Stimulated activated CD8-positive, alpha-beta memory T cell treated with anti-CD3 and anti-CD28 coated beads, Interleukin-7, amount 100 ng/mL, for 24 hours (primary cell): ENCODE data around the gene PCYOX1L.
"Not testable (repeated sequence)": the region's sequence is repeated elsewhere in the genome, so short reads cannot be mapped to it uniquely, and the experiment has no call there.

ENCODE experiments used
- DNase-seq: peaks from one replicate; pipeline ENCODE4 v3.0.0-alpha.2; 2020; ENCODE audit warnings: low read depth

PCYOX1L gene

DNA sequence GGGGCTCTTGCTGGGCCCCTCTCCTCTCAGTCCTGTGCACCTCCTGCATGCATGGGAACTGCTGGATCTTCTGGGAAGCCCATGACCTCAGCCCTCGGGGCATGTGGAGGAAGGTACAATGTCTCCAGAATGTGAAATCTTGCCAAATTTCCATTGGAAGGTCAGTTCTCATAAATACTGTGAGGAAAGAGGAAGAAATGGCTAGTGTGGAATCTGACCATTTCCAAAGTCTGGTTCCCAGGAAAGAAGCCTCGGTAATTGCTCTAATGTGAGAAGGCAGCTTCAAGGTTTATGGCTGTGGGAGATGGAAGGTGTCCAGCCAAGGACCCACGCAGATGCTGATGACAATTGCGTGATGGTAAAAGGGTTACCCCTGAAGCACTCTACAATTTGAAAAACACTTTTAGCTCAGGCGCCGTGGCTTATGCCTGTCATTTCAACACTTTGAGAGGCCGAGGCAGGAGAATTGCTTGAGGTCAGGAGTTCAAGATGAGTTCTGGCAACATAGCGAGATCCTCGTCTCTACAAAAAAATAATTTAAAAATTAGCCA lies 29.3 kb downstream of the PCYOX1L start:
- no peak for DNase-seq

DNA sequence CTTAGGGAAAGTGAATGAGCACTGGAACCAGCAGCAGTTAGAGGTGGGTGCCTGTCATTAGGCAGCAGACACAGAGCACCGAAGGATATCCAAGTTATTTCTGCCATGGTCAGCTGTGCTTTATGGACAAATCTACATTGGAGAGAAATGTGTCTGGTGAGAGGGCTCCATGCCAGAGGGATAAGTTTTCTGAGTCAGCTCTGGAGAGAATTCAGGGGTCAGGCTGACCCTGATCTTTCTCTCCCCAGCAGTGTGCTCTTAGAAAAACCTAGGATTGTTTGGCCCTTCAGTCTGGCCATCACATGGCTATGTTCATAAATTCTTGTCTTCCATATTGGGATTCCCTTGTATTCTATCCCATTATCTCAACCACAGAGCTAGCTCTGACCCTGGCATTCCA lies 30.1 kb downstream of the PCYOX1L start:
- no peak for DNase-seq

DNA sequence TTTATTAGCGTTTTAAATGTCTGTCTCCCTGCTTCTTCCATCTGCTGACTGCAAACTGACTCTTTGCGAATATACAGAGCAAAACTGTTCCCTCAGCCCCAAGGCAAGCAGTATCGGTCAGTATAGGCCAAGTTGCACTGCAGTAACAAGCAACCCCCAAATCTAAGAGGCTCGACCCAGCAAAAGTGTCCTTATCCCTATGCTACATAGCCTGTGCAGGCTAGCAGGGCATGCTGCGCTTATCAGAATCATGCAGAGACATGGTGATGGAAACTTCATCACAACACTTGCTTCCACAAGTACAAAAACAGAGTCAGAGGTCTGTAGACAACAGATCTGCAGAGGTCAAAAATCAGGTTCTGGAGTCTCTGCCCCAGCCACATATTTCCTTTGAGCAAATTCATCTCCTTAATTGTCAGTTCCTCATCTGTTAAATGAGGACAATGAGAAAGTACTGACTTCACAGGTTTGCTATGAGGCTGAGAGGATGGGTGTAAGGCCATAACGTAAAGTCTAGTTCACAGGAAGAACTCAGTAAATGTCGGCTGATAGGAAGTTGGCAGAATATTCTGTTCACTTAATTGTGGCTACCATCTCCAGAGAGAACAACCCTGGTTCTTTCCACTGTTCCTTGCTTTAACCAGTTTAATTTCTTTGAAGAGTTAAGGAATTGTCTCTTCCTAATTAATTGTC lies 30.8 kb downstream of the PCYOX1L start:
- no peak for DNase-seq

DNA sequence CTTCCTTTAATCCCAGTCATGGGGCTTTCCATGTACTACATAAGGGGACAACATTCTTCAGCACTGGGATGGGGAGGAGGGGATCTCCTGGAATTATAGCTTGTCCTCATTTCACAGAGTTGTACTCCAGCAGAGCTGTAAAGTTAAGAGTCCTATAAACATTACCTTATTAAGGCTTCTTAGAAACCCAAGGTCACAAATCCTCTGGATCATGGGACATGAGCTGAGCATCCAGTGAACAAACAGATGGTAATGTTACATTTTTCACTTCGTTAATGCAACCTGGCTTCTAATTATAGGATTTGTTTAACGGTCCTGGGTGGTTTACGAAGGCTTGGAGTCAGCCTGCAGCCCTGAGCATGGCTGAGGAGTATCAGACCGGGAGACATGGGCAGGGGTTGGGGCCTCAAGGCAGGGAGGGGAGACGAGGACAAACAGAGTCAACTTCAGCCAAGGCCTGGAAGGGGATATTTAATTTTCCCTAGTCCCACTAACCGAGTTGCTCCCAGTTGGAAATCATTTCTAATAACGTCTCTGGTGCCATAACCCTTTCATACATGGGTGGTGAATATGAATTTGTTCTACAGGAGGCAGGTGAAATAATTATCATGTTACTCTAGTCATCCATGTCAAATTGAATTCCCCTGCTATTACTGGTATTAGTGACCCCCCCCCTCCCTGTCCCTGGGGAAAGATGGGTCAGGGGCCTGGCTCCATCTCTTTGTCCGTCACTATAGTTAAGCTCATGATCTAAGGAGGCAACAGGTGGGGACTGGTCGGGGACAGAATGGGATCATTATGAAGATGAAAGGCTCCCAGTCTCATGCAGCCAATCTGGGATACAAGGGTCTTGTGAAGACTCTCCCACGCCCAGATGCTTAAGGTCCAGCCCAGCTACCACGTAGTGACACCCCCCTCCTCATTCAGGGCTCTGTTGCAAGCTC lies 32.0 kb downstream of the PCYOX1L start:
- DNase-seq: no peak

DNA sequence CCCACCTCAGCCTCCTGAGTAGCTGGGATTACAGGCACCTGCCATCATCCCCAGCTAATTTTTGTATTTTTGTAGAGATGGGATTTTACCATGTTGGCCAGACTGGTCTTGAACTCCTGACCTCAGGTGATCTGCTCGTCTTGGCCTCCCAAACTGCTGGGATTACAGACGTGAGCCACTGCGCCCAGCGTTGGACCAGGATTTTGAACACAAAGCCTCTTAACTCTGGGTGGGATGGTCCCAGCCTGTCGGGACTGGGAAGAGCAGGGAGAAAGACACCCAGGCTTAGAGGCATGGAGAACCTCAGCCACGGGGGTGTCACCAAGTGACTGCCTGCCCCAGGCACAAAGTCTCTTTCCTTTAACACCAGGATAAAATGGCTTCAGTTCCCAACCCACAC lies 33.2 kb downstream of the PCYOX1L start:
- not testable (repeated sequence) for DNase-seq

DNA sequence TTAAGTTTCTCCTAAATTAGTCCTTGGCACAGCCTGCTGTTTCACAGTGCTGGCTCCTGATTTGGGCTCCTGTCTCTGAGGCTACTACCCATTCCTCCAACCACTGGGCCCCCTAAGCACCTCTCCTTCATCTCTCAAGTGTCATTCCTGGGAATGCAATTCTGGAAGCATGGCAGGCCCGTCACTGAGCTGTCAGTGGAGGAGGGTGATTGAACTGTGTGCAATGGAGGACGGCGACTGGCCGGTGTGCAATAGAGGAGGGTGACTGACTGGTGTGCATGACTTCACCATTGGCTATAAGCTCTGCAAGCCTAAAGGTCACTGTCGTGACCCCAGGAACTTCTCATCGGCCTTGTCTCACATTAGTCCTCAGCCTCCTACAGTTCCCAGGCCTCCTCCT lies 33.7 kb downstream of the PCYOX1L start:
- DNase-seq: no peak

DNA sequence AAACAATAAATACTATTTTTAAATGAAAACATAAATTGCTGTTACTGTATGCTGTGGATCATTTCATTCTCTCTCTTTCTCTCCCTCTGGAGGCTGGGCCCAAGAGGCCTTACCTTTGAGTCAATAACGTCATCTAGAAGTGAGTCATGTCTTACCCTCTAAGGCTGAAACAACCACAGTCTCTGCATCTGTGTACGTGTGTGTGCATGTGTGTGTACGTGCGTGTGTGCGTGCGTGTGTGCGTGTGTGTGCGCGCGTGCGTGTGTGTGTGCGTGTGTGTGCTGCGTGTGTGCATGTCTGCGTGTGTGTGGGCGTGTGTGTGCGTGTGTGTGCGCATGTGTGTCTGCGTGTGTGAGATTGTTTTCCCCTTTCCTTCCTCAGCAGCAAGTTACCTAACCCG lies 34.9 kb downstream of the PCYOX1L start:
- no peak for DNase-seq

DNA sequence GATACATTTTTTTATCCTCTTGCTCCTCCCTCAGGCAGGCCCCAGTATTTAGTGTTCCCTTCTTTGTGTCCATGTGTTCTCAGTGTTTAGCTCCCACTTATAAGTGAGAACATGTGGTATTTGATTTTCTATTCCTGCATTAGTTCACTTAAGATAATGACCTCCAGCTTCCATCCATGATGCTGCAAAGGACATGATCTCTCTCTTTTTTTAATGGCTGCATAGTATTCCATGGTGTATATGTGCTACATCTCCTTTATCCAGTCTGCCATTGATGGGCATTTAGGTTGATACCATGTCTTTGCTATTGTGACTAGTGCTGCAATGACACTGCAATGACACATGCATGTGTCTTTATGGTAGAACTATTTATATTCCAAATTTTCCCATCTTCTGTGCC lies 37.1 kb downstream of the PCYOX1L start:
- DNase-seq: not testable (repeated sequence)

DNA sequence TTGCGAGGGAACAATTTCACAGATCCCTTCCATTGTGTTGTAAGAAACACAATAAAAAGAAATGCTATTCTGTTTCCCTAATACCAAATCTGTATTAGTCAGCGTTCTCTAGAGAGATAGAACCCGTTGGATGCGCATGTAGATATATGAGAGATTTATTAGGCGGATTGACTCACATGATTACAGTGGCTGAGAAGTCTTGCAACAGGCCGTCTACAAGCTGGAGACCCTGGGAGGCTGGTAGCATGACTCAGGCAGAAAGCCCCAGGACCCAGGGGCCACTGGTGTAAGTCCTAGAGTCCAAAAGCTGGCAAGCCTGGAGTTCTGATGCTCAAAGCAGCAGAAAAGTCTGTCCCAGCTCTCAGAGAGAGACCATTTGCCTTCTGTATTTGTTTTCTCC lies 39.7 kb downstream of the PCYOX1L start:
- DNase-seq: no peak

DNA sequence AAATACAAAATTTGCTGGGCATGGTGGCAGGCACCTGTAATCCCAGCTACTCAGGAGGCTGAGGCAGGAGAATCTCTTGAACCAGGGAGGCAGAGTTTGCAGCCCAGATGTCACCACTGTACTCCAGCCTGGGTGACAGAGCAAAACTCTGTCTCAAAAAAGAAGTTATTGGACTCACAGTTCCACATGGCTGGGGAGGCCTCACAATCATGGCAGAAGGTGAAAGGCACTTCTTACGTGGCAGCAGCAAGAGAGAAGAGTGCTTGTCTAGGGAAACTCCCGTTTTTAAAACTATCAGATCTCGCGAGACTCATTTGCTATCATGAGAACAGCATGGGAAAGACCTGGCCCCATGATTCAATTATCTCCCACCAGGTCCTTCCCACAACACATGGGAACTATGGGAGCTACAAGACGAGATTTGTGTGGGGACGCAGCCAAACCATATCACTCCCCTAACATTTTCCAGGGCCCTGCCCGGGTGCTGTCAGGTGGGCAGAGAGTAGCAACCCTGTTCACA lies 41.0 kb downstream of the PCYOX1L start:
- not testable (repeated sequence) for DNase-seq

DNA sequence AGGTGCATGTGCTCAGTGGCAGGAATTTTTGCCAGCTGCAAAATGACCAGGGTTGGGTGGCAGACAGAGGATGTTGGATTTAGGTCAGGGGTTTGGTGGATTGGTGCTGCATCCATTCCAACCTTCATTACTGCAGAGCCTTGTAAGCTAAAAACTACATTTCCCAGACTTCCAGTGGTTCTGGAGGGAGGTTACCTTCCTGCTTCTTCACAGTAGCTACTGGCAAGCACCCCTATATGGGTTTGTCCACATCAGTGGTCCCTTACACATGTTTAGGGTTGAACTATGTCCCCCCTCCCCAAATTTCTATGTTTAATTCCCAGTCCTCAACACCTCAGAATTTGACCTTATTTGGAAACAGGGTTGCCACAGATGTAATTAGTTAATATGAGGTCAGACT lies 41.9 kb downstream of the PCYOX1L start:
- DNase-seq: no peak

DNA sequence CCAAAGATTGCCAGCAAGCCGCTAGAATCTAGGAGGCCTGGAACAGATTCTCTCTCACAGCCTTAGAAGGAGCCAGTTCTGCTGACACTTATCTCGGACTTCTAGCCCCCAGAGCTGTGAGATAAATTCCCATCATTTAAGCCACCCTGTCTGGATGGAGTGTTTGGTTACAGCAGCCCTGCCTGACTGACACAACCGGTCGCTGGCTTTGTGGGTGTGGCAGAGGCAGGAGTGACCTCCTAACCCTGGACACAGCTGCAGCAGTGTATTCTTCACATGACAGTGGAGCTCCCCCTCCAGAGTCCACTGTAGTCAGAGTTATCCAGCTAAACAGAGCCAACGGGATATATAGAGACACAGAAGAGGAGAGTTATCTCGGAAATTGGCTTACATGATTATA lies 42.5 kb downstream of the PCYOX1L start:
- no peak for DNase-seq

DNA sequence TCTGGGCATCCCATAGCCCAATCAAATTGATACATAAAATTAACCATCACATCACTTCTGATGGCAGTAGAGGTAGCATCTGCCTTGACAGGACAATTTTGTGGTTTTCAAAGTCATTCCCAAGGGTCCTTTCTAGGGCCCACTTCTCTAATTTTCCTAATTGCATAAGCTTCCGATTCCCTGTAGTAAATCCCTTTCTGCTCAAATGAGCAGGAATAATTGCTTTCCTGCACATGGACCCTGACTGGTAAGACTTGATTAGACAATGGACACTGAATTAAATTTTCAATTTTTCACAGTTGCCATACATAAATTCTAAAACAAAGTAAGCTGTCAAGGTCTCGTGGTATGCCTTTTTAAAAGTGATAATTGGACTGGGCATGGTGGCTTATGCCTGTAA lies 43.2 kb downstream of the PCYOX1L start:
- DNase-seq: no peak

DNA sequence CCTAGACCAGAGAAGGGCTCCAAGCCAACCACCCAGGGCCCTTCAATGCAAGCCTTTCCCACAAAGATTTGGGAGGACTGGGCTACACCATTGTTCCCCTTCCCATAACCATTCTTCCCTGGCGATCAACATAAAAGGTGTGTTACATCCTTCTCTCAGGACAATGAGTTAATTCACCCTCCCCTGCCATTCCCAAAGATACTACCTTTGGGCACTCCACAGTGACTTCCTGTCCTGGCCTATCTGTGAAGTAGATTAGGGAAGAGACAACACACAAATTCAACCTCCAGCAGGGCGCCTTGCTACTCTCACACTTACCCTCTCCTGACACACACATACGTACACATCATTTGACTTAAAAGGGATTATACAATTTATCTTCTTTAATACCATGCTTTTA lies 44.4 kb downstream of the PCYOX1L start:
- DNase-seq: no peak

DNA sequence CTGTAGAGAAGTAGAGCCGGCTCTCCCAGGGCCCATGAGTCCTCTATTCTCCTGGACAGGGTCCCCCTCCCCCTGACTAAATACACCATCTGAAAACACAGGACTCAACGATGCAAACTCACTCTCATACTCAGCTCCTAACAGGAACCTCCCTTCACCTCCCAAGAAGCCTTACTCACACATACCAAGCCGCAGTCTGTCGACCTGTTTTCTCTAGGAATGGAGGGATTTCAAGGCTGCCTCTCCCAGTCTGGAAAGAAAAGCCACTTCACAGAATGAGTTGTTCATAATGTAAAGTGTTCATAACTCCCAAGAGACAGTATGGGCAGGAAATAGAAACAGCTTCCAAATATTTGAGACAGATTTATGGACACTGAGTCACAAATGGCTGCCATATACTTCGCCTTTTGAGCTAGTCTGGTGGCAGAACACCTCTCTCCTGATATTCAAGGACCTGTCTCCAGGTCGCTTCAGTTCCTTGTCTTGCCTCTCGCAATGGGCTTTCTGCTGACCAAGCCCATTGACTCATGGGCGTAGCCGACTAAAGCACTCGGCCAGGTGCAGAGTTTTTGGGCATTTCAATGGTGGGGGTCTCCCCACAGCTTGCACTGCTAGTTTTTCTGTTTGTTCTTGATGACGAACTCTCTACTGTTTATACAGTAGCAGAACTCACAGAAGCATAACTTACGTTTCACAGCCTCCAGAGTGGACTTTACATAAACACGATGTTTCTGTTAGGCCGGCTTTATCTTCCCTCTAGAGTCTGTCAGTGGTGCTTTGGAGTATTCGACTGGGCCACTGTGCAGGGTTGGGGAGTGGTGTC lies 46.3 kb downstream of the PCYOX1L start:
- DNase-seq: no peak

DNA sequence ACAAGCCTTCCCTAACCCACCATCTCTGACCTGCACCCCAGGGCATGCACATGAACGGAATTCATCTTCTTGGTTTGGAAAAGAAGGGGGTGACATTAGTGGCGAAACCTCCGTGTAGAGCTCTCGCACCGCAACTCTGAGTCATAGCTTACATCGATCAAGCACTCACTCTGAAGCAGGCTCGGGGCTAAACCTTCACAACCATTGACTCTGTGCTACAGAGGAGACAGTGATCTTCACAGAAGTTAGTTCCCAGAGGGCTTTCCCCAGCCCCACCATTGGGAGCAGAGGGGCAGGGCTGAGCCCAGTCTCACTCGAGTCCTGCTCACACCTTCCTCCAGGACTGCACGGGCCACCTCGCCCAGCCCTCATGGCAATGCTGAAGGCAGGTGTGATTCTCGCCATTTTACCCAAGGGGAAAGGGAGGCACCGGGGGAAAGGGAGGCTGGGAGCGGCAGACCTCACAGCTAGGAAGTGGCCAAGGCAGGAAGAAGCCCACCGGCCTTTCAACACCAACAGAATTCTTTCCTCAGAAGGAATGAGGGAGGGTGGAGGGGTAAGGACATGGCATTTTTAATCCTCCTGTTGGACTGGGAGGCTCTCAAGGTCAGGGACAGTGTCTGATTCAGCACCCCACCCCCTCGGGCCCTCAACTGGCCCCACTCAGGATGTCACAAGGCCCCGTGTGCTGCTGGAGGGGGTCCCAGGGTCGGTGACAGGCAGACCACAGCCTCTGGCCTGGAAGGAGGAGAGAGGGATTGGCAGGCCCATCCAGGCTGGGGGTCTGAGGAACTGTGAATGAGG lies 47.1 kb downstream of the PCYOX1L start:
- no peak for DNase-seq

DNA sequence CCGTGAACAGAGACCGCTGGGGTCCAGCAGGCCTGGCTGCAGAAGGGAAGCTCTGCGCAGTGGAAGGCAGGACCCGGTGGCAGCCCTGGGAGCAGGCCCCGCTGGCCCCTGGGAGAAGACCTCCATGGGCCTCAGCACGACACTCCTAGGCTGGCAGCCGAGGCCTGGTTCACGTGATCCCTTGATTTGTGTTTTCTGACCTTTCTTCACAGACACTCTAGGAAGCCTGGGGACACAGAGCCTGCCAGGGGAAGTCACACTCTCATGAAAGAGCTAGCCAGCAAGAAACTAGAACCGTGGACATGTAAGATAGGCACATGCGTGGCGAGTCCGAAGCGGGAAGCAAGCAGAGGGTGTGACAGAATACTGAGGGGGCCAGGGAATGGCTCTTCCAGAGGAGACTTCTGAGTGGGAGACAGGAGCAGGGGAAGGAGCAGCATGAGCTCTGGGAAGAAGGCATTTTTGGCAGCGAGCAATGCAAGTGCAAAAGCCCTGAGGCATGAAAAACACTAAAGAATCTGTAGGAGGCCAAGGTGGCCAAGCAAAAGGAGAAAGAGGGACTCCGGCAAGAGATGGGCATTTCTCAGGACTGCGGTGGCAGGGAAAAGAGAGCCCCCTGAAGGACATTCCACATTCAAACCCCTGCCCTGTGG lies 47.8 kb downstream of the PCYOX1L start:
- DNase-seq: no peak

DNA sequence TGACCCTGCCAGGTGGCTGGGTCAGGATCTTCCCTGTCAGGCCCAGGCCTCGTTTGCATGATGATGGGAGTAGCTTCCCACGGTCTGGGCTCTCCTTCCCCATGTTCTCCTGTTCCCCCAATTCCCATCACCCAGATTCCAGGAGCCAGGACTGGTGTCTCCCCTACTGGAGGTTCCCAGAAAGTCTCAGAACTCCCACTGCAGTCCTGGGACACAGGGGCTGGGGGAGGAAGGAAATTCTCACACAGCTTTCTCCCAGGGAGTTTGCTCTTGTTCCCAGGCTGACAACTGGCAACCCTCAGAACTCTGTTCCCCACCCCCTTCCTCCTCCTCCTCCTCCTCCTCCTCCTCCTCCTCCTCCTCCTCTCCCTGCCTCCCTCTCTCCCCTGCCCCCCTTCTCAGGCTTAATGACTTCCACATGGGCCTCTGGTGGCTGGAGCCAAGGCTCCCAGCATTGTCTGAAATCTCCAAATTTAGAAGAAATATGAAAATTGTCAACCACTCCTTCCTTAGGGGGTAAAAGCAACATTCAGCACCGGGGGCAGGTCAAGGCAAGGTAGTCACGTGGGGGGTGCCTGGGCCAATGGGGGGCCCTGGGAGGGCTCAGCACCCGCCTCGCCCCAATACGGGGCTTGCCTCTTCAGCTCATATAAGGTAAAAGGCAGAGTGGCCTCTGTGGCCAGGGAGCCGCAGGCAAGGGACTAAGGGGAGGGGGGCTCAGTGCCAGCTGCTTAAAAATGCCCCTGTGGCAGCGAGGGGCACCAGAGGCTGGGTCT lies 48.5 kb downstream of the PCYOX1L start:
- no peak for DNase-seq

DNA sequence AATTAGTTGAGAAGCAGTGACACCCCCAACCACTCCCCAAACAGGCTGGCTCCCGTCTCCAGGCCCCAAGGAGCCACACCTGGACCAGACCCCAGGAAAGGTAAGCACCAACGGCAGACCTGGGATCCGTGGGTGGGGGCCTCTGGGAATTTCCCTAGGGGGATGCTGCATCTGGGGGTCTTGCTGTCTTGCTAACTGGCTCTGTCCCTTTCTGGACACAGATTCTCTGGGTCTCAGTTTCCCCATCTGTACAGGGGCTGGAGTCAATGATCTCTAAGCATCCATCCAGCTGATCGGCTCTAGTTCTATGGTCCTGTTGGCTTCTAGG lies 49.1 kb downstream of the PCYOX1L start:
- DNase-seq: no peak
